BJ (cell line): ENCODE measurements around the gene CCDC32. TPM values are rescaled to one million over a fixed set of nuclear protein-coding genes. Genes with fewer than 3 reads are reported as not detected.

Source experiments
- CTCF ChIA-PET: fragments of 350-600 bp; formaldehyde crosslinking; extraction: SDS; loops from one replicate; lab custom pipeline; 2021; ENCODE audit warnings: antibody characterized with exemption, inconsistent platforms; lab: Yijun Ruan, JAX
- POLR2A ChIA-PET: fragments of 300-600 bp; sonication (Branson Sonifier 250); formaldehyde crosslinking; extraction: SDS; loops from one replicate; lab custom pipeline; 2021; ENCODE audit warnings: antibody characterized with exemption; lab: Charles Lee
- DNase-seq: peaks from one replicate; pipeline ENCODE4 v3.0.0-alpha.2; 2011; ENCODE audit warnings: low read depth
- H3K27me3 ChIP-seq: 2 replicates; pipeline ENCODE4 v1.6.0; 2011; ENCODE audit warnings: low read length; ENCODE audit not compliant: control insufficient read depth, insufficient read depth
- H3K36me3 ChIP-seq: 2 replicates; pipeline ENCODE4 v1.5.1; 2011; ENCODE audit warnings: low read length; ENCODE audit not compliant: control insufficient read depth, insufficient read depth
- H3K4me3 ChIP-seq: 2 replicates; pipeline ENCODE4 v1.5.1; 2011; ENCODE audit warnings: low read depth, mild to moderate bottlenecking, control low read depth, low read length
- polyA plus RNA-seq: library from polyadenylated mRNA; depleted of rRNA; stranded (reverse); fragments of >200 nt; gene quantifications from 2 replicates; pipeline ENCODE4 v1.2.3, GENCODE V29; 2011; rRNA removed
- small RNA-seq: library from RNA; depleted of rRNA; stranded (forward); fragments of <200 nt; gene quantifications from one replicate; pipeline ENCODE3, GENCODE V24; 2012; ENCODE audit warnings: low replicate concordance, low read depth; ENCODE audit not compliant: insufficient read length
- TF ChIP-seq, protein P1 (sequence below): IDR thresholded peaks from 2 replicates; pipeline ENCODE4 v1.5.1; 2011; ENCODE audit warnings: low read depth, mild to moderate bottlenecking, control low read depth, inconsistent platforms, low read length, moderate library complexity; ENCODE audit not compliant: insufficient read depth

The CCDC32 gene
- polyA plus RNA-seq, 1 experiment: 14.1 TPM

DNA sequence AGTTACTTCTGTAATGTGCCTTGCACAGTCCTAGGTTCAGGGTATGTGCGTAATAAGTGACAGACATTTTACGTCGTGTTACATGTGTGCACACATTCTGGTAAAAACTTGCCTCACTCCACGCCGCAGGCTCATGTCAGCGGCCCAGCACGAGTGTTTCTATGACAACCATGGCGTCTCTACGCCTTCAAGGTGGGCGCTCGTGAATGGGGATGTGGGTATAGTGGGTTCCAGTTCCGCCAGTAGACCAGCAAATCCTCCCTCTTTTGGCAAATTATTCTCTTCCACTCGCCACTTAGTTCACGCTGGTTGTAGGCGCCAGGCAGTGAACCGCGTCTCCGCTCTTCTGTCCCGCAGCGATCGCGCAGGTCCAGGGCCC lies 53.8 kb downstream of the CCDC32 start:
- H3K27me3 ChIP-seq: peaks cover 9% of the 10 kb centered on the region
- POLR2A ChIA-PET: no interaction called here

DNA sequence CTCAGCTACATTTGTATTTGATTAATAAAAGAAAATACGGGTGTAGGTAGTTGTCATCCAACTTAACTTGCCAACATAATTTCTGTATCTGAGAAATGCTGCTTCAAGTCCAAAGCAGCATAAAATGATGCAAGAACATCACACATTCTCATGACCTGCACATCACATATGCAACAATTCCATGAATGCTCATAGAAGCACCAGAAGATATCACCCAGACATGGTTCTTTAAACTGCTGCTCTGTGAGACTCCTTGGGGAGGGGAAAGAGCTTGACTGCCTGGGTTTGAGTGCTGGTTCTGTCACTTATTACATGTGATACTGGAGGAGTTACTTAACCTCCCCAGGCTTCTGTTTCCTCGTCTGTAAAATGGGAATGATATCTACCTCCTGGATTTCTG lies 54.6 kb downstream of the CCDC32 start:
- peaks cover 9% of the 10 kb centered on the region for H3K27me3 ChIP-seq
- H3K36me3 ChIP-seq: no peaks in the 10 kb centered on the region
- H3K4me3 ChIP-seq: no peak overlapping the region
- ChIA-PET CTCF (interaction anchor here (0.7 to 1.0 kb wide), 2 partner anchors 8 to 10 kb away, joined by 3 read pairs; no protein-coding TSS in a partner anchor), POLR2A (no interaction called here)
- DNase-seq: no peak
- TF ChIP-seq, protein P1, sequence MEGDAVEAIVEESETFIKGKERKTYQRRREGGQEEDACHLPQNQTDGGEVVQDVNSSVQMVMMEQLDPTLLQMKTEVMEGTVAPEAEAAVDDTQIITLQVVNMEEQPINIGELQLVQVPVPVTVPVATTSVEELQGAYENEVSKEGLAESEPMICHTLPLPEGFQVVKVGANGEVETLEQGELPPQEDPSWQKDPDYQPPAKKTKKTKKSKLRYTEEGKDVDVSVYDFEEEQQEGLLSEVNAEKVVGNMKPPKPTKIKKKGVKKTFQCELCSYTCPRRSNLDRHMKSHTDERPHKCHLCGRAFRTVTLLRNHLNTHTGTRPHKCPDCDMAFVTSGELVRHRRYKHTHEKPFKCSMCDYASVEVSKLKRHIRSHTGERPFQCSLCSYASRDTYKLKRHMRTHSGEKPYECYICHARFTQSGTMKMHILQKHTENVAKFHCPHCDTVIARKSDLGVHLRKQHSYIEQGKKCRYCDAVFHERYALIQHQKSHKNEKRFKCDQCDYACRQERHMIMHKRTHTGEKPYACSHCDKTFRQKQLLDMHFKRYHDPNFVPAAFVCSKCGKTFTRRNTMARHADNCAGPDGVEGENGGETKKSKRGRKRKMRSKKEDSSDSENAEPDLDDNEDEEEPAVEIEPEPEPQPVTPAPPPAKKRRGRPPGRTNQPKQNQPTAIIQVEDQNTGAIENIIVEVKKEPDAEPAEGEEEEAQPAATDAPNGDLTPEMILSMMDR: no peak

More for the DNA sequence above, 53.8 kb downstream of the CCDC32 start:
- no peak for DNase-seq
- H3K36me3 ChIP-seq: no peaks in the 10 kb centered on the region
- TF ChIP-seq, protein P1: no peak
- CTCF ChIA-PET: no interaction called here
- H3K4me3 ChIP-seq: peak overlapping the region; percentile 49

DNA sequence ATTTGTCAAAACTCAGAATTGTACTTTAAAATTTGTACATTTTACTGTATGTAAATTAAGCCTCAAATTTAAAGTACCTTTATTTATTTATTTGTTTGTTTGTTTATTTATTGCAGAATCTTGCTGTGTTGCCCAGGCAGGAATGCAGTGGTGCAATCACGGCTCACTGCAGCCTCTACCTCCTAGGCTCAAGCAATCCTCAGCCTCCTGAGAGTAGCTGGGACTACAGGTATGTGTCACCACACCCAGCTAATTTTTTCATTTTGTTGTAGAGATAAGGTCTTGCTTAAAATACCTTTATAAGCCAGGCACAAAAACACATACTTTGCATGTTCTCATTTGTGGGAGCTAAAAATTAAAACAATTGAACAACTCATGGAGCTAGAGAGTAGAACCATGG lies 56.6 kb downstream of the CCDC32 start:
- TF ChIP-seq, protein P1: no peak
- CTCF ChIA-PET: interaction anchor here (1.0 to 2.8 kb wide), 4 partner anchors 9 to 185 kb away, joined by 3 to 19 read pairs (median 3); no protein-coding TSS in a partner anchor
- no peak for DNase-seq

DNA sequence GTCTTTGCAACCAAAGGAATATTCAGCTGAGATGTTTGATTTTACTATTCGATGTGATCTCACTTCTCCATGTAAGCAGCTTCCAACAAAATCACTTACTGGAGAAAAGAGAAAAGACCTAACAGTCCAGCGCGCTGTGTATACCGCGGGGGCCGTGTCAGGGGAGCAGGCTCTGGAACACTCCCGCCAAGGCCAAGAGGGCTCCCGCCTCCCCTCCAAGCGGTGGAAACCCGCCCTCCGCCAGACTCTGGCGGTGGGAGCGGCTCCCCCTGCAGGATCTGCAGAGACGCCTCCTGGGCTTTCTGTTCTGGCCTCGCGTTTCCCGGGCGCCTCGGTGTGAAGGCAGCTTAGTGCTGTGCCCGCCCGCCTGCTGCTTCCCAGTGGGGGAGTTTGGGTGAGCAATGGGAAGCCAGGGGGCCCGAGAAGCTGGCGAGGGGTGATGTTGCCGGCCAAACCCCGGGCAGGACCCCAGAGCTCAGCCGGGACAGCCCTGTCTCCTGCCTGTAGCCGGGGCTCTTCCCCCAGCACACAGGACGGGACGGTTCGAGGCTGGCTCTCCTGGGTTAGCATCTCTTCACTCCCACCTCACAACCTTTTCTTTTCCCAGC lies 57.8 kb downstream of the CCDC32 start:
- peaks cover 8% of the 10 kb centered on the region for H3K27me3 ChIP-seq
- POLR2A ChIA-PET: no interaction called here
- H3K36me3 ChIP-seq: no peaks in the 10 kb centered on the region
- CTCF ChIA-PET: interaction anchor here (0.6 to 2.8 kb wide), 16 partner anchors 10 to 351 kb away, joined by 3 to 19 read pairs (median 4); partner anchors contain the start of gene BAHD1
- TF ChIP-seq, protein P1: peak; percentile 88
- peak overlapping the region; percentile 15; the same call in 1 of the 2 replicates for H3K4me3 ChIP-seq
- DNase-seq: no peak

More for the DNA sequence above, 56.6 kb downstream of the CCDC32 start:
- Histone ChIP-seq H3K4me3 (no peak overlapping the region), H3K27me3 (peaks cover 8% of the 10 kb centered on the region), H3K36me3 (no peaks in the 10 kb centered on the region)
- POLR2A ChIA-PET: no interaction called here

Small RNA genes lying within 50 kb of the gene (small RNA-seq; reads per million reads assigned to genes)
- gene RF00017 (not detected), gene RNU6-516P (not detected)

Other genes with a start within 250 kb of the CCDC32 start
- gene INAFM2, start 241.3 kb downstream of the CCDC32 start, polyA plus RNA-seq: 7.3 and 12.8 TPM in 2 replicates
- 5.0 and 6.0 TPM in 2 replicates for gene CCDC9B, start 224.1 kb downstream of the CCDC32 start, polyA plus RNA-seq
- gene PHGR1, start 214.0 kb downstream of the CCDC32 start, polyA plus RNA-seq: not detected in 2 replicates
- gene DISP2, start 206.8 kb downstream of the CCDC32 start, polyA plus RNA-seq: 0.16 and 0.23 TPM in 2 replicates
- 26.4 and 32.5 TPM in 2 replicates for gene KNSTRN, start 182.3 kb downstream of the CCDC32 start, polyA plus RNA-seq
- 48.6 and 63.9 TPM in 2 replicates for gene IVD, start 159.2 kb downstream of the CCDC32 start, polyA plus RNA-seq
- gene BAHD1, start 124.1 kb downstream of the CCDC32 start, polyA plus RNA-seq: 3.2 and 3.3 TPM in 2 replicates
- gene CHST14, start 94.1 kb downstream of the CCDC32 start, polyA plus RNA-seq: 18.6 and 32.3 TPM in 2 replicates
- 7.5 and 9.3 TPM in 2 replicates for gene RPUSD2, start 4.3 kb upstream of the CCDC32 start, polyA plus RNA-seq
- gene KNL1, start 29.2 kb upstream of the CCDC32 start, polyA plus RNA-seq: 3.9 and 8.5 TPM in 2 replicates
- gene RAD51, start 130.1 kb upstream of the CCDC32 start, polyA plus RNA-seq: 8.9 TPM in 2 replicates
- gene RMDN3, start 190.2 kb upstream of the CCDC32 start, polyA plus RNA-seq: 25.1 and 28.3 TPM in 2 replicates
- gene GCHFR, start 199.0 kb upstream of the CCDC32 start, polyA plus RNA-seq: 2.5 and 3.1 TPM in 2 replicates
- gene C15orf62, start 204.9 kb upstream of the CCDC32 start, polyA plus RNA-seq: 0.04 TPM in 1 of 2 replicates, not detected in the other
- gene ZFYVE19, start 242.0 kb upstream of the CCDC32 start, polyA plus RNA-seq: 22.6 and 31.9 TPM in 2 replicates
- gene DNAJC17, start 242.4 kb upstream of the CCDC32 start, polyA plus RNA-seq: 30.8 and 37.1 TPM in 2 replicates